GM21360 (cell line): ENCODE measurements around the gene FSD1.

Source experiments
- ATAC-seq: cut with Tn5 transposase; IDR thresholded peaks from one replicate; pipeline ENCODE4 v1.9.1; 2021; ENCODE audit warnings: mild to moderate bottlenecking, moderate library complexity; ENCODE audit not compliant: unreplicated experiment

The FSD1 gene

GRCh38 chr19:4362101-4362828 is 57.9 kb downstream of the FSD1 start:
- ATAC-seq: no peak

DNA sequence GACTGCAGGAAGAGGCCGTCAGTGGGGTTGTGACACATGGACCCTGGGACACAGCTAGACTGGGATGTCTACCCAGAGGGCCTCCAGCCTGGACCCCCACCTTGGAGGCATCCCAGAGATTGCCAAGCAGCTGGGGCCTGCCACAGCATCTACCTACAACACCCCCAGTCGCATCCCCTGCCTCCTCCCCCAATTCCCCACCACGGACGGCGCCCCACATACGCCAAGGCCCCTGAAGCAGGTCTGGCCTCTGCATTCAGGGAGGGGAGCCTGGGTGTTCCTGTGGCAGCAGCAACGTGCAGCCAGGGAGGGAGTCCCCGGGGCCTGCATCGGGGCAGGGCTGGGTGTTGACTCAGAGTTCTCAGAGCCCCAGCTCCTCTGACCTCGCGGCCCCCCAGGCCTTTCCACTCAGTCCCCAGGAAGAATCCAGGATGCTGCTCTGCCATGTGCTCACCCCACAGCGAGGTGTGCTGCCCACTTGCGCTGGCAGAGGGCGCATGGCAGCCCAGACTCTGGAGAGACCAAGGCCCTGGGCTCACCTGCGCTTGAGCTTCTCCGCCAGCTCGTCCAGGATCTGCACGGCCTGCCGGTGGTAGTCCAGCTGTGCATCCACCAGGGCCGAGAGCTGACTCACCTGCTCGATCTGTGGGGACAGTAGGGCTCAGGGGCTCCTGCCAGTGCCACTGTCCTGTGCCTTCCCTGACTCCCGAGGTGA is 58.6 kb downstream of the FSD1 start:
- ATAC-seq: no peak

DNA sequence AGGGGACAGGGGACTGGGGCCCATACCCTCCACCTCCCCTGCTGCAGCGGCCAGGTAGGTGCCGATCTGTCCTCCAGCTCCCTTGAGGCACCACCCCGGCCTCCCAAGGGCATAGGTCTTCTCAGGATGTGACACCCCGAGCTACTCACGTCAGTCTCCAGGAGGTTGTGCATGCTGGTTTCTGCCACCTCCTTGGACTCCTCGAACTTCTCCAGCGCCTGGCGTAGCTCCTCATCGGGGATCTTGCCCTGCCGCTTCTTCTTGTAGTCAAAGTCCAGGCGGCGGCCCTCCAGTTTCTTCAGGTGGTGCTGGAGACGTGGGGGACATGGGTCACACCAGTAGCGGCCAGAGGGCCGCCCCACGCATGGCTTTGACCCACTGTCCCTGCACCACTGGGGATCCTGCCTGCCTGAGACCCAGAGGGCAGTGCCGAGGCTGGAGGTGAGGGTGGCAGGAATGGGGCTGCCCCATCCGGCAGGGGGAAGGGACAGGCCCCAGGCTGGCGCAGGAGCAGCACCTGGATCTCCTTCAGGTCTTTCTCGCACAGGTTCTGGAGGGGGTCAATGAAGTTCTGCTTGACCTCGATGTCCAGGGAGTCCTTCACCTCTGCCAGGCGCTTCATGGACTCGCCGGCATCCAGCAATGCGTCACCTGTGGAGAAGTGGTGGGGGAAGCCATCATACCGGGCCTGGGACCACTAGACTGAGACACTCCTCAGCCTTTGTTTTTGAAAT is 59.3 kb downstream of the FSD1 start:
- ATAC-seq: no peak

- no peak for ATAC-seq
These were observed 60.9 kb downstream of the FSD1 start for GRCh38 chr19:4365341-4365740.

- ATAC-seq: no peak
These were observed 61.6 kb downstream of the FSD1 start for GRCh38 chr19:4365791-4366665.

- no peak for ATAC-seq
These were observed 62.4 kb downstream of the FSD1 start for GRCh38 chr19:4366666-4367335.

DNA sequence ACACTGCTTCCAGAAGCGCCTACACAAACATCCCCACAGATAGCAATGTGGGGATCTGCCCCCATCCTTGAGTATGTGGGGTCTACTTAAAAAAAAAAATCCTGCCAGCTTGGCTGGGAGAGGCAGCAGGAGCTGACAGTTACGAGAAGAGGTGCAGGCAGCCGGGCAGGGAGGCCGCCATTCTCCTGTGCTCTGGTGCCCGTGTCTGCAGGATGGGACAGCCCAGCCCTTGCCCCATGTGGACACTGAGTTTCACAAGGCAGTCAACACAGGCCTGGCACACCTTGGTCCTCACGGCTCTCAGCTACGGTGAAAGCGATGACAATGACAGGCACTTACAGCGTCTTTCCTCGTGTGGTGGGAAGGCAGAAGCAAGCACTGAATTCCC is 62.9 kb downstream of the FSD1 start:
- ATAC-seq: no peak

DNA sequence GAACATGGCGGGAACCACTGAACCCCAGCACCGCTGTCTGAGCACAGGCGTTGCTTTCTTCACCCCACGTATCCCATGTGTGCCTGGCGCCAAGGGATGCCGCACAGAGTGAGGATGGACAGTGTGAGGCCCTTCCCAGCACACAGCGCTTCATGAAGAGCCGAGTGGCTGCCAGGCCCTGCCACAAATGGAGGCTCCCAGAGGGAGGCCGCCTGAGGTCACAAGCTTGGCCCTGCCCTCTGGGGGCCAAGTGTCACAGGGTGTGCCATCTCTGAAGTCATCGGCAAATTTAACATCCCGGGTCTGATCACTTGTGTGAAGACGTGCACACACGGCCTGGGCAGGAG is 63.4 kb downstream of the FSD1 start:
- no peak for ATAC-seq

DNA sequence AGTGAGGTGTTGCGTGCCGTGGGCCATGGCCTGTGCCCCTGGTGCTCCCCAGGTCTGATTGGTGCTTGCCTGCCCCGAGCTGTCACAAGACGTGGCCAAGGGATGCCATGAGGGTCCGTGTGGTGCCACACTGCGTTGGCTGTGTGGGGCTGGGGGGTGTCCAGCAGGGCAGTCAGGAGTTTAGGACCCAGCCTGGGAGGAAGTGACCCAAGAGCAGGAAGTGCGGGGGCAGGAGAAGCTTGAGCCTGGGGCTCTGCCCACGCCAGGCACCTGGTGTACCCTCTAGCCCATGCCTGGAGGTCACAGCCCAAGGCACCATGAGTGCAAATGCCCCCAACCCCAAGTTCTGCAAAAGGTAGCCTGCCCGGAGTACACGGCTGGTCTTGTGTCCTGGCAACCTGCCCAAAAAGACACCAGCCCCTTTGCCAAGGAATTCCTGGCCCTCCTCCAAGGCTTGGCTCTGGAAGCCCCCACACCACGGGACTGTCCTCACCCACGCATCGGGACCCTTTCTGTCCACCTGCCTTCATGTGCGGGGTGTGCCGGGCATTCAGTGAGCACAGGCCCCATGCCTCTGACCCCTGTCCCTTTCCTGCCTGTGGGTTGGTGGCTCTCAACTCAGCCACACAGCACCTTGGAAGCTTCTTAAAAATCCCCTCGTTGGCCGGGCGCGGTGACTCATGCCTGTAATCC is 63.9 kb downstream of the FSD1 start:
- no peak for ATAC-seq

DNA sequence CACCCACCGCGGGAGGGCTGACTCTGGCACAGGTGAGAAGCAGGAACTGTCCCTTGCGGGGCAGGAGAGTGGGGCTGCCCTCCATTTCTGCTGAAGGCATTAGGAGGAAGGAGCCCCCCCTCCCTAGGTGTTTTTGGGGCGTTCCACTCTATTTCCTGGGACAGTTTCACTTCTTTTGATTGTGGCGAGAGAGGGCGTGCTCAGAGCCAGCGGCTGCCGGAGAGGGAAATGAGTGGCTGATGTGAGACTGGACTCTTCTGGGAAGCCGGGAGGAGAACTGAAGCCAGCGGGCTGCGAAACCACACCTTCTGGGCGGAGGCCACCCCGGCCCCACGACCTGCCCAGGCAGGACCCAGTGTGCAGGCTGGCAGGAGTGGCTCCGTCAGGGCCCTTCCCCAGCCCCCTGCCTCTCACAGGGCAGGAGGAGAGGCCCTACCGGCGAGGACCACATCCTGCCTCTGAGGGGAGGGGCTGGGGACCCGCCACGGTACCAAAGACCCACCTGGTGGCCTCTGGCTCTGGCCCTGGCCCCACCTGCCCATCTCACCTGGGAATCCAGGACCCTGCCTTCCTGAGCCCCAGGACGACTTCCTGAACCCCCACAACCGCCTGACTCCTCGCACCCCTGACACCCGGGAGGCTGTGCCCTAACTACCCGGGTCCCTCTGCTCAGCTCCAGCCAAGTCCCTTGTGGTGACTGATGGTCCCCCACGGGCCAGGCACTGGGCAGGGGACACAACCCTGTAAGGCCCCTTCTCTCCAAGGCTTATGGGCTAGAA is 64.9 kb downstream of the FSD1 start:
- ATAC-seq: peak; percentile 43

- peak; percentile 41 for ATAC-seq
These were observed 65.5 kb downstream of the FSD1 start for GRCh38 chr19:4369888-4370260.

- no peak for ATAC-seq
These were observed 66.1 kb downstream of the FSD1 start for GRCh38 chr19:4370418-4371041.

DNA sequence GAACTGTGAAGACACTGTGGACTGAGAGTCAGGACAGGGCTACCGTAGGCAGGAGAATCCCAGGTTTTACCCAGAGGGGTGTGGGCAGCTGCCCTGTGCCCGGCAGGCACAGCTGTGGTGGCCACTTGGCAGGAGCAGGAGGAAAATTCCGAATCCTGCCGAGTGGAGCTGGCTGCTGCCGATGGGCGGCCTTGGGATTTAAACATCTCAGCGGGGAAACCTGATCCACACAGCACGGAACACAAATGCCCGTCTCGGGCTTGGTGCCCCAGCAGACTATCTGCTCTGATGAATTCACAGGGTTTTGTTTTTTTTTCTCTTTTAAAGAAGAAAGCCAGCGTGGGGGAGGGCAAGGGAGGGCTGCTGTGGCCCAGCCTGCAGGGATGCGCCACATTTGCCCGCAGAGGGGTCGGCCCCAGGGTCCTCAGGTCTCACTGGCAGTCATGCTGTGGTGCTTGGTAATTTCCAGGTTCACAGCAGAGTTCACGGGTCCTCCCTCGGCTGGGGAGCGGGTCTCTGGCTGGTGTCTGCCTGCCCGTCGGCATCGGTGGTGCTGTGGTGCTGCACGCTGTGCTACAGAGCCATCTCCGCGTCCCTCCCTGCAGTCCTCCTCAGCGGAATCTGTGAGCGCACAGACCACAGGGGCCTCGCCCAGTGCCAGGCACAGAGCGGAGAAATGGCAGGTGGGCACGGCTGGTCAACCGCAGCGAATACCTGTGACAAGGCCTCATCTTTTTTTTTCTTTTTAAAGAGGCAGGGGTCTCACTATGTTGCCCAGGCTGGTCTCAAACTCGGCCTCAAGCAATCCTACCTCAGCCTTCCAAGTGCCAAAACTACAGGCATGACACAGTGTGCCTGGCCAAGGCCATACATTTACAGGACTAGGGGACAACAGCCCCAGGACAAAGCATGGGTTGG is 67.1 kb downstream of the FSD1 start:
- no peak for ATAC-seq

- no peak for ATAC-seq
These were observed 68.0 kb downstream of the FSD1 start for GRCh38 chr19:4372165-4373012.

DNA sequence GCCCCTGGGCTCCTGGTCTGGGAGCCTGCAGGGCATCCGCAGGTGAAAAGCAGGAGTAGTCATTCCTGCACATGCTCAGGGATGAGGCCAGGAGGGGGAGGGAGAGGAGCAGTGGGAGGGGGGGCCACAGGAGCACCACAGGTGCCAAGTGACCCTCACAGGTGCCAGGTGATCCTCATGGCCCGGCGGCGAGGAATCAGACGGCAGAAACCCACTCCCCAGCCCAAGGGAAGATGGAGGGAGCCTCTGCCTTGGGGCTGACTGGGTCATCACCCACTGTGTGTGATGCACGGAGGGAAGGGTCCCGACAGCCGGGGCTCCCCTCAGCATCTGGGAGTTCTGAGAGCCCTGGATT is 68.6 kb downstream of the FSD1 start:
- no peak for ATAC-seq
